ENCODE data around the gene LMTK2.

The LMTK2 gene

GRCh38 chr7:98163704-98164494 lies 57.2 kb downstream of the LMTK2 start:
- H3K27ac ChIP-seq (ENCODE audit: low read length) = no peak overlapping the region
- no peak overlapping the region for H3K9ac ChIP-seq (ENCODE audit: low read depth, low read length)
- H3K4me3 ChIP-seq (ENCODE audit: low read depth in 1 of 2, low read length in 2 of 2) = no peak overlapping the region

GRCh38 chr7:98165827-98166667 lies 59.4 kb downstream of the LMTK2 start:
- H3K9me3 ChIP-seq (ENCODE audit: insufficient read depth, low read length, severe bottlenecking) = no peaks in the 10 kb centered on the region
- no peaks in the 10 kb centered on the region for H3K27me3 ChIP-seq (ENCODE audit: insufficient read depth, low read length, poor library complexity)
- TF ChIP-seq CTCF (IDR thresholded peaks at IDR 0.05; ENCODE audit: borderline replicate concordance, extremely low read depth, low read length, poor library complexity, severe bottlenecking) = peak; percentile 70
- no peak for TF ChIP-seq EZH2 (IDR thresholded peaks at IDR 0.05; ENCODE audit: borderline replicate concordance, low read depth, low read length, severe bottlenecking)
- ATAC-seq (ENCODE audit: insufficient read depth, low read depth) (peak; percentile 89), DNase-seq (peak; percentile 57)
- H3K27ac ChIP-seq (ENCODE audit: low read length) = no peak overlapping the region
- H3K4me1 ChIP-seq (ENCODE audit: insufficient read depth, low read length) = no peaks in the 10 kb centered on the region
- H3K36me3 ChIP-seq (ENCODE audit: insufficient read depth, low read length) = peaks cover 8% of the 10 kb centered on the region
- no peak overlapping the region for H2AFZ ChIP-seq (ENCODE audit: low read depth, low read length)
- peaks cover 20% of the 10 kb centered on the region for H4K20me1 ChIP-seq (ENCODE audit: insufficient read depth, low read length)
- no peak overlapping the region for H3K4me2 ChIP-seq (ENCODE audit: insufficient read depth, low read length)
- no peak overlapping the region for H3K9ac ChIP-seq (ENCODE audit: low read depth, low read length)
- H3K4me3 ChIP-seq (ENCODE audit: low read depth in 1 of 2, low read length in 2 of 2) = no peak overlapping the region
- 0 out of 2 replicates have a peak, but pooled peaks cover 3% of the 10 kb centered on the region for H3K79me2 ChIP-seq (ENCODE audit: insufficient read depth, low read length)

More at GRCh38 chr7:98163704-98164494, 57.2 kb downstream of the LMTK2 start:
- Histone ChIP-seq H3K27me3 (ENCODE audit: insufficient read depth, low read length, poor library complexity) (no peaks in the 10 kb centered on the region), H2AFZ (ENCODE audit: low read depth, low read length) (no peak overlapping the region), H4K20me1 (ENCODE audit: insufficient read depth, low read length) (peaks cover 20% of the 10 kb centered on the region), H3K9me3 (ENCODE audit: insufficient read depth, low read length, severe bottlenecking) (no peaks in the 10 kb centered on the region), H3K79me2 (ENCODE audit: insufficient read depth, low read length) (0 out of 2 replicates have a peak, but pooled peaks cover 3% of the 10 kb centered on the region), H3K4me1 (ENCODE audit: insufficient read depth, low read length) (no peaks in the 10 kb centered on the region), H3K4me2 (ENCODE audit: insufficient read depth, low read length) (no peak overlapping the region), H3K36me3 (ENCODE audit: insufficient read depth, low read length) (peaks cover 16% of the 10 kb centered on the region)
- TF ChIP-seq CTCF (IDR thresholded peaks at IDR 0.05; ENCODE audit: borderline replicate concordance, extremely low read depth, low read length, poor library complexity, severe bottlenecking) = no peak
- no peak for TF ChIP-seq EZH2 (IDR thresholded peaks at IDR 0.05; ENCODE audit: borderline replicate concordance, low read depth, low read length, severe bottlenecking)
- ATAC-seq (ENCODE audit: insufficient read depth, low read depth) (no peak), DNase-seq (no peak)

- Histone ChIP-seq H3K4me3 (ENCODE audit: low read depth in 1 of 2, low read length in 2 of 2) (no peak overlapping the region), H3K9ac (ENCODE audit: low read depth, low read length) (no peak overlapping the region)
- ATAC-seq (ENCODE audit: insufficient read depth, low read depth) = no peak
Observed at GRCh38 chr7:98166668-98166970, 60.0 kb downstream of the LMTK2 start.

More at GRCh38 chr7:98166668-98166970, 60.0 kb downstream of the LMTK2 start:
- no peak overlapping the region for H3K27ac ChIP-seq (ENCODE audit: low read length)
- no peaks in the 10 kb centered on the region for H3K27me3 ChIP-seq (ENCODE audit: insufficient read depth, low read length, poor library complexity)
- 0 out of 2 replicates have a peak, but pooled peaks cover 3% of the 10 kb centered on the region for H3K79me2 ChIP-seq (ENCODE audit: insufficient read depth, low read length)
- TF ChIP-seq EZH2 (IDR thresholded peaks at IDR 0.05; ENCODE audit: borderline replicate concordance, low read depth, low read length, severe bottlenecking) (no peak), CTCF (IDR thresholded peaks at IDR 0.05; ENCODE audit: borderline replicate concordance, extremely low read depth, low read length, poor library complexity, severe bottlenecking) (no peak)
- no peaks in the 10 kb centered on the region for H3K4me1 ChIP-seq (ENCODE audit: insufficient read depth, low read length)
- peaks cover 20% of the 10 kb centered on the region for H4K20me1 ChIP-seq (ENCODE audit: insufficient read depth, low read length)
- peaks cover 8% of the 10 kb centered on the region for H3K36me3 ChIP-seq (ENCODE audit: insufficient read depth, low read length)
- no peak overlapping the region for H2AFZ ChIP-seq (ENCODE audit: low read depth, low read length)
- no peak for DNase-seq
- H3K4me2 ChIP-seq (ENCODE audit: insufficient read depth, low read length) = no peak overlapping the region
- no peaks in the 10 kb centered on the region for H3K9me3 ChIP-seq (ENCODE audit: insufficient read depth, low read length, severe bottlenecking)
